ENCODE results near the gene KCNG3. TPM values are rescaled to one million over a fixed set of nuclear protein-coding genes. Genes with fewer than 3 reads are reported as not detected.
"Not testable (repeated sequence)": the region's sequence is repeated elsewhere in the genome, so short reads cannot be mapped to it uniquely, and the experiment has no call there.

The KCNG3 gene
- total RNA-seq, 4 donors from 2014 or later: 0.37 to 1.1 TPM; not detected in 2

DNA sequence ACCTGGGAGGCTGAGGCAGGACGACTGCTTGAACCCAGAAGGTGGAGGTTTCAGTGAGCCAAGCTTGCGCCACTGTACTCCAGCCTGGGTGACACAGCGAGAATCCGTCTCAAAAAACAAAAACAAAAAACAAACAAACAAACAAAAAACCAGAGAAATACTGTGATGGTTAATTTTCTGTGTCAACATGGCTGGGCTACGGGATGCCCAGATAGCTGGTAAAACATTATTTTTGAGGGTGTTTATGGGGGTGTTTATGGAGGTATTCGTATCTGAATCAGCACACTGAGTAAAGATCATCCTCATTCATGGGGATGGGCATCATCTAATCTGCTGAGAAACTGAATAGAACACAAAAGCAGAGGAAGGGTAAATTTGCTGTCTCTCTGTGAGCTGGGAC, 92.0 kb downstream of the KCNG3 start:
- no peak for DNase-seq (ENCODE audit: low spot score)
- TF ChIP-seq, protein P1, sequence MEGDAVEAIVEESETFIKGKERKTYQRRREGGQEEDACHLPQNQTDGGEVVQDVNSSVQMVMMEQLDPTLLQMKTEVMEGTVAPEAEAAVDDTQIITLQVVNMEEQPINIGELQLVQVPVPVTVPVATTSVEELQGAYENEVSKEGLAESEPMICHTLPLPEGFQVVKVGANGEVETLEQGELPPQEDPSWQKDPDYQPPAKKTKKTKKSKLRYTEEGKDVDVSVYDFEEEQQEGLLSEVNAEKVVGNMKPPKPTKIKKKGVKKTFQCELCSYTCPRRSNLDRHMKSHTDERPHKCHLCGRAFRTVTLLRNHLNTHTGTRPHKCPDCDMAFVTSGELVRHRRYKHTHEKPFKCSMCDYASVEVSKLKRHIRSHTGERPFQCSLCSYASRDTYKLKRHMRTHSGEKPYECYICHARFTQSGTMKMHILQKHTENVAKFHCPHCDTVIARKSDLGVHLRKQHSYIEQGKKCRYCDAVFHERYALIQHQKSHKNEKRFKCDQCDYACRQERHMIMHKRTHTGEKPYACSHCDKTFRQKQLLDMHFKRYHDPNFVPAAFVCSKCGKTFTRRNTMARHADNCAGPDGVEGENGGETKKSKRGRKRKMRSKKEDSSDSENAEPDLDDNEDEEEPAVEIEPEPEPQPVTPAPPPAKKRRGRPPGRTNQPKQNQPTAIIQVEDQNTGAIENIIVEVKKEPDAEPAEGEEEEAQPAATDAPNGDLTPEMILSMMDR (IDR thresholded peaks at IDR 0.05): no peak
- ATAC-seq (ENCODE audit: low FRiP score): no peak

DNA sequence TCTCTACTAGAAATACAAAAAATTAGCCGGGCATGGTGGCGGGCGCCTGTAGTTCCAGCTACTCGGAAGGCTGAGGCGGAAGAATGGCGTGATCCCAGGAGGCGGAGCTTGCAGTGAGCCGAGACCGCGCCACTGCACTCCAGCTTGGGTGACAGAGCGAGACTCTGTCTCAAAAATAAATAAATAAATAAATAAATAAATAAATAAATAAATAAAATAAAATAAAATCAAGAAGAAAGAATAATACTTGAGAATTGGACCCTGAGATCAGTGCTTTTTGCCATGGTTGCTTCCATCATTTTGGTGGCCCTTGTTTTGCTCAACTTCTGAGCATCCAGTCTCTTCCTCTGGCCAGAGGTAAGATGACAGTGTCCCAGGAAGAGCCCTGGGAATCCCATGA, 95.7 kb downstream of the KCNG3 start:
- DNase-seq (ENCODE audit: low spot score); ATAC-seq (ENCODE audit: low FRiP score): not testable (repeated sequence)

DNA sequence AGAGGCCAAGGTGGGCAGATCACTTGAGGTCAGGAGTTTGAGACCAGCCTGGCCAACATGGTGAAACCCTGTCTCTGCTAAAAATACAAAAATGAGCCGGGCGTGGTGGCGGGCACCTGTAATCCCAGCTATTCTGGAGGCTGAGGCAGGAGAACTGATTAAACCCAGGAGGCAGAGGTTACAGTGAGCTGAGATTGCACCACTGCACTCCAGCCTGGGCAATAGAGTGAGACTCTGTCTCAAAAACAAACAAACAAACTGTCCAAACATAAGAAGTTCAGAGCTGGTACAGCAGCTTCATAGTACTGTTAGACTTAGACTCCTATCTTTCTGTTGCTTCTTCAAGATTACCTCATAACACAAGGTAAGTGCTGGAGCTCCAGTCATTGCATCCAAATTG, 100.5 kb downstream of the KCNG3 start:
- ATAC-seq (ENCODE audit: low FRiP score); DNase-seq (ENCODE audit: low spot score): not testable (repeated sequence)

DNA sequence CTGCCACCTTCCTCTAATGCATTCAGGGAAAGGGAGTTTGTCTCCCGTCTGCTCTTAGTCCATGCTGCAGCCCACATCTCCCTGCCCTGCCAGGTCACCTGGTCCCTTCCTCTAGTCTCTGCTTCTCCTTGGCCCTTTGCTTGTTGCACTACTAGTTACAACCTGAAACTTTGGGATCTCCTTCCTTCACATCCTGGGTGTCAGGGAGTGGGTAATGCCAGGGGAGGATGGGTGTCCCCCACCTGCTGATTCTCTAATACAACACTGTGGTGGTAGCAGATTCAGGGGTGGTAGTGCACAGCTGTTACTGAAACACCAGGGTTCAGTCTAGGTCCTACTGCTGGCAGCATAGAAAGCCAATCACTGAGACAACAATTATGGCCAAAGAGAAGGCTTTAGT, 101.6 kb downstream of the KCNG3 start:
- ATAC-seq (ENCODE audit: low FRiP score): no peak
- TF ChIP-seq, protein P1 (IDR thresholded peaks at IDR 0.05): no peak
- no peak for DNase-seq (ENCODE audit: low spot score)

Small RNA genes within 50 kb of the gene (small RNA-seq; reads per million reads assigned to genes)
- gene RF00017 (not detected), gene RF00612 (not detected)

Other genes with a start within 250 kb of the KCNG3 start
- gene COX7A2L, start 132.8 kb downstream of the KCNG3 start, total RNA-seq: 100 to 1,000 TPM; 108 to 152 (median 126) TPM
- 10 to 100 TPM; 10.8 to 36.6 (median 25.2) TPM for gene MTA3, start 74.7 kb upstream of the KCNG3 start, total RNA-seq

Measured in omental fat pad (tissue), 4 donors.